Measurements from ENCODE around the gene FAM118B.

- no peak for TF ChIP-seq POLR2A (IDR thresholded peaks at IDR 0.05)
- no peak for TF ChIP-seq CTCF (IDR thresholded peaks at IDR 0.05)
These were observed 56.1 kb downstream of the FAM118B start for GRCh38 chr11:126267650-126268049.
